ENCODE data around the gene CBFA2T3. TPM values are rescaled to one million over a fixed set of nuclear protein-coding genes. Genes with fewer than 3 reads are reported as not detected.

Gene CBFA2T3
- polyA plus RNA-seq, 1 experiment, result not detected

GRCh38 chr16:88854306-88855111 lies 122.5 kb downstream of the CBFA2T3 start:
- H3K27ac ChIP-seq (ENCODE audit: low read depth, low read length), result no peak overlapping the region
- CTCF ChIA-PET, result interaction anchor here (2.3 kb wide), 1 partner anchor 117 kb away, joined by 19 read pairs; no protein-coding TSS in a partner anchor
- no peak for TF ChIP-seq CTCF (IDR thresholded peaks at IDR 0.05; ENCODE audit: low read depth, low read length)
- no peaks in the 10 kb centered on the region for H3K27me3 ChIP-seq (ENCODE audit: control insufficient read depth, insufficient read depth, low read length)
- H3K9me3 ChIP-seq (ENCODE audit: control insufficient read depth, insufficient read depth, low read length), result no peaks in the 10 kb centered on the region; the same call in 1 of the 2 replicates
- POLR2A ChIA-PET, result interaction anchor here (0.6 kb wide), 1 partner anchor 406 kb away, joined by 3 read pairs; no protein-coding TSS in a partner anchor
- H3K4me3 ChIP-seq (ENCODE audit: low read depth, low read length), result no peak overlapping the region
- no peak for DNase-seq (ENCODE audit: low read depth, low spot score)

GRCh38 chr16:88853325-88853941 lies 123.6 kb downstream of the CBFA2T3 start:
- Histone ChIP-seq H3K4me3 (ENCODE audit: low read depth, low read length) (no peak overlapping the region), H3K27me3 (ENCODE audit: control insufficient read depth, insufficient read depth, low read length) (no peaks in the 10 kb centered on the region), H3K27ac (ENCODE audit: low read depth, low read length) (no peak overlapping the region), H3K9me3 (ENCODE audit: control insufficient read depth, insufficient read depth, low read length) (no peaks in the 10 kb centered on the region; the same call in 1 of the 2 replicates)
- POLR2A ChIA-PET, result no interaction called here
- DNase-seq (ENCODE audit: low read depth, low spot score), result no peak
- no peak for TF ChIP-seq CTCF (IDR thresholded peaks at IDR 0.05; ENCODE audit: low read depth, low read length)
- CTCF ChIA-PET, result interaction anchor here (2.3 kb wide), 1 partner anchor 116 kb away, joined by 19 read pairs; no protein-coding TSS in a partner anchor

- Histone ChIP-seq H3K27ac (ENCODE audit: low read depth, low read length) (no peak overlapping the region), H3K4me3 (ENCODE audit: low read depth, low read length) (no peak overlapping the region), H3K9me3 (ENCODE audit: control insufficient read depth, insufficient read depth, low read length) (no peaks in the 10 kb centered on the region; the same call in 1 of the 2 replicates), H3K27me3 (ENCODE audit: control insufficient read depth, insufficient read depth, low read length) (no peaks in the 10 kb centered on the region)
- ChIA-PET CTCF (no interaction called here), POLR2A (no interaction called here)
- no peak for DNase-seq (ENCODE audit: low read depth, low spot score)
- no peak for TF ChIP-seq CTCF (IDR thresholded peaks at IDR 0.05; ENCODE audit: low read depth, low read length)
Observed at GRCh38 chr16:88851616-88852015, 125.4 kb downstream of the CBFA2T3 start.

GRCh38 chr16:88850531-88851199 lies 126.3 kb downstream of the CBFA2T3 start:
- no peak for TF ChIP-seq CTCF (IDR thresholded peaks at IDR 0.05; ENCODE audit: low read depth, low read length)
- CTCF ChIA-PET, result no interaction called here
- H3K27ac ChIP-seq (ENCODE audit: low read depth, low read length), result no peak overlapping the region
- no peaks in the 10 kb centered on the region; the same call in 1 of the 2 replicates for H3K9me3 ChIP-seq (ENCODE audit: control insufficient read depth, insufficient read depth, low read length)
- no peaks in the 10 kb centered on the region for H3K27me3 ChIP-seq (ENCODE audit: control insufficient read depth, insufficient read depth, low read length)
- no peak overlapping the region for H3K4me3 ChIP-seq (ENCODE audit: low read depth, low read length)
- POLR2A ChIA-PET, result no interaction called here
- no peak for DNase-seq (ENCODE audit: low read depth, low spot score)

Measured in AG04450 (cell line).